K562 (cell line): ENCODE measurements around the gene COCH.

Source experiments
- TBP ChIP-seq: optimal IDR thresholded peaks from 2 replicates; pipeline ENCODE3; 2011; ENCODE audit warnings: low read depth, low read length, improper control_type of control experiment
- TCF7L2 ChIP-seq: fragments of 150-350 bp; IDR thresholded peaks from 2 replicates; pipeline ENCODE4 v1.6.1; 2016; ENCODE audit warnings: low read depth, mild to moderate bottlenecking, low read length, moderate library complexity
- ZBTB8A ChIP-seq: fragments of 450-650 bp; IDR thresholded peaks from 2 replicates; pipeline ENCODE4 v1.6.1; 2018; ENCODE audit warnings: mild to moderate bottlenecking, moderate library complexity; ENCODE audit not compliant: partially characterized antibody
- TF ChIP-seq, protein P1 (sequence below): sonication (generic); formaldehyde crosslinking; IDR thresholded peaks from 2 replicates; pipeline ENCODE4 v1.8.1; 2022; ENCODE audit warnings: missing genetic modification reagents
- TF ChIP-seq, protein P2 (sequence below), 2 experiments: fragments of 450-650 bp in 1 of 2; IDR thresholded peaks; 2 replicates each; pipeline ENCODE4 v1.6.1; 2011 to 2017; ENCODE audit warnings: low read depth in 2 of 2, antibody characterized with exemption in 1 of 2, borderline replicate concordance in 1 of 2, low read length in 1 of 2, mild to moderate bottlenecking in 1 of 2, mixed read lengths in 1 of 2; ENCODE audit not compliant: control insufficient read depth in 1 of 2
- TF ChIP-seq, protein P3 (sequence below): sonication (generic); formaldehyde crosslinking; IDR thresholded peaks from 2 replicates; pipeline ENCODE4 v1.8.1; 2022; ENCODE audit warnings: missing genetic modification reagents

- no peak for TF ChIP-seq TCF7L2
- TF ChIP-seq, protein P1, sequence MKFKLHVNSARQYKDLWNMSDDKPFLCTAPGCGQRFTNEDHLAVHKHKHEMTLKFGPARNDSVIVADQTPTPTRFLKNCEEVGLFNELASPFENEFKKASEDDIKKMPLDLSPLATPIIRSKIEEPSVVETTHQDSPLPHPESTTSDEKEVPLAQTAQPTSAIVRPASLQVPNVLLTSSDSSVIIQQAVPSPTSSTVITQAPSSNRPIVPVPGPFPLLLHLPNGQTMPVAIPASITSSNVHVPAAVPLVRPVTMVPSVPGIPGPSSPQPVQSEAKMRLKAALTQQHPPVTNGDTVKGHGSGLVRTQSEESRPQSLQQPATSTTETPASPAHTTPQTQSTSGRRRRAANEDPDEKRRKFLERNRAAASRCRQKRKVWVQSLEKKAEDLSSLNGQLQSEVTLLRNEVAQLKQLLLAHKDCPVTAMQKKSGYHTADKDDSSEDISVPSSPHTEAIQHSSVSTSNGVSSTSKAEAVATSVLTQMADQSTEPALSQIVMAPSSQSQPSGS (CRISPR knock-in tag): no peak
- TF ChIP-seq, protein P2, sequence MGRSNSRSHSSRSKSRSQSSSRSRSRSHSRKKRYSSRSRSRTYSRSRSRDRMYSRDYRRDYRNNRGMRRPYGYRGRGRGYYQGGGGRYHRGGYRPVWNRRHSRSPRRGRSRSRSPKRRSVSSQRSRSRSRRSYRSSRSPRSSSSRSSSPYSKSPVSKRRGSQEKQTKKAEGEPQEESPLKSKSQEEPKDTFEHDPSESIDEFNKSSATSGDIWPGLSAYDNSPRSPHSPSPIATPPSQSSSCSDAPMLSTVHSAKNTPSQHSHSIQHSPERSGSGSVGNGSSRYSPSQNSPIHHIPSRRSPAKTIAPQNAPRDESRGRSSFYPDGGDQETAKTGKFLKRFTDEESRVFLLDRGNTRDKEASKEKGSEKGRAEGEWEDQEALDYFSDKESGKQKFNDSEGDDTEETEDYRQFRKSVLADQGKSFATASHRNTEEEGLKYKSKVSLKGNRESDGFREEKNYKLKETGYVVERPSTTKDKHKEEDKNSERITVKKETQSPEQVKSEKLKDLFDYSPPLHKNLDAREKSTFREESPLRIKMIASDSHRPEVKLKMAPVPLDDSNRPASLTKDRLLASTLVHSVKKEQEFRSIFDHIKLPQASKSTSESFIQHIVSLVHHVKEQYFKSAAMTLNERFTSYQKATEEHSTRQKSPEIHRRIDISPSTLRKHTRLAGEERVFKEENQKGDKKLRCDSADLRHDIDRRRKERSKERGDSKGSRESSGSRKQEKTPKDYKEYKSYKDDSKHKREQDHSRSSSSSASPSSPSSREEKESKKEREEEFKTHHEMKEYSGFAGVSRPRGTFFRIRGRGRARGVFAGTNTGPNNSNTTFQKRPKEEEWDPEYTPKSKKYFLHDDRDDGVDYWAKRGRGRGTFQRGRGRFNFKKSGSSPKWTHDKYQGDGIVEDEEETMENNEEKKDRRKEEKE (IDR thresholded peaks at IDR 0.05; ENCODE audit: borderline replicate concordance in 1 of 2, control insufficient read depth in 1 of 2, low read depth in 2 of 2, low read length in 1 of 2): no peak
- TF ChIP-seq TBP: no peak
- TF ChIP-seq, protein P3, sequence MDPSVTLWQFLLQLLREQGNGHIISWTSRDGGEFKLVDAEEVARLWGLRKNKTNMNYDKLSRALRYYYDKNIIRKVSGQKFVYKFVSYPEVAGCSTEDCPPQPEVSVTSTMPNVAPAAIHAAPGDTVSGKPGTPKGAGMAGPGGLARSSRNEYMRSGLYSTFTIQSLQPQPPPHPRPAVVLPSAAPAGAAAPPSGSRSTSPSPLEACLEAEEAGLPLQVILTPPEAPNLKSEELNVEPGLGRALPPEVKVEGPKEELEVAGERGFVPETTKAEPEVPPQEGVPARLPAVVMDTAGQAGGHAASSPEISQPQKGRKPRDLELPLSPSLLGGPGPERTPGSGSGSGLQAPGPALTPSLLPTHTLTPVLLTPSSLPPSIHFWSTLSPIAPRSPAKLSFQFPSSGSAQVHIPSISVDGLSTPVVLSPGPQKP (CRISPR knock-in tag): no peak
- TF ChIP-seq ZBTB8A: no peak
Observed at GRCh38 chr14:30889244-30889594, 14.9 kb downstream of the COCH start.
